ENCODE data around the gene SDF4.

The SDF4 gene

GRCh38 chr1:1213345-1214265, 18.2 kb downstream of the SDF4 start, which contains the start of gene TNFRSF4:
TNFRSF4 (minus strand) TSS chr1:1214153; CDS start chr1:1214127, 26 bp downstream.
- no peak for DNase-seq (ENCODE audit: low read depth)

GRCh38 chr1:1212780-1213344, 18.9 kb downstream of the SDF4 start:
- no peak for DNase-seq (ENCODE audit: low read depth)

- no peak for DNase-seq (ENCODE audit: low read depth)
Observed at GRCh38 chr1:1211541-1212441, 20.0 kb downstream of the SDF4 start.

GRCh38 chr1:1210726-1211540, 20.9 kb downstream of the SDF4 start:
- no peak for DNase-seq (ENCODE audit: low read depth)

GRCh38 chr1:1208713-1209433, 22.9 kb downstream of the SDF4 start:
- DNase-seq (ENCODE audit: low read depth) = no peak

- no peak for DNase-seq (ENCODE audit: low read depth)
Observed at GRCh38 chr1:1207571-1207892, 24.3 kb downstream of the SDF4 start.

- DNase-seq (ENCODE audit: low read depth) = no peak
Observed at GRCh38 chr1:1206966-1207531, 24.8 kb downstream of the SDF4 start.

- DNase-seq (ENCODE audit: low read depth) = no peak
Observed at GRCh38 chr1:1206376-1206965, 25.3 kb downstream of the SDF4 start, which contains the start of gene TNFRSF18. TNFRSF18 (minus strand) TSS chr1:1206592; CDS start chr1:1206571, 21 bp downstream.

GRCh38 chr1:1205769-1206375, 25.9 kb downstream of the SDF4 start:
- no peak for DNase-seq (ENCODE audit: low read depth)

GRCh38 chr1:1204998-1205768, 26.6 kb downstream of the SDF4 start:
- no peak for DNase-seq (ENCODE audit: low read depth)

GRCh38 chr1:1204425-1204920, 27.3 kb downstream of the SDF4 start:
- DNase-seq (ENCODE audit: low read depth) = no peak

GRCh38 chr1:1203561-1204424, 28.0 kb downstream of the SDF4 start:
- no peak for DNase-seq (ENCODE audit: low read depth)

GRCh38 chr1:1202831-1203560, 28.8 kb downstream of the SDF4 start:
- DNase-seq (ENCODE audit: low read depth) = no peak

- DNase-seq (ENCODE audit: low read depth) = peak; percentile 87
Observed at GRCh38 chr1:1200876-1201810, 30.7 kb downstream of the SDF4 start.

- DNase-seq (ENCODE audit: low read depth) = no peak
Observed at GRCh38 chr1:1199961-1200875, 31.6 kb downstream of the SDF4 start.

All from T-helper 22 cell (primary cell).